ENCODE data around the gene LIPC.

Gene LIPC

DNA sequence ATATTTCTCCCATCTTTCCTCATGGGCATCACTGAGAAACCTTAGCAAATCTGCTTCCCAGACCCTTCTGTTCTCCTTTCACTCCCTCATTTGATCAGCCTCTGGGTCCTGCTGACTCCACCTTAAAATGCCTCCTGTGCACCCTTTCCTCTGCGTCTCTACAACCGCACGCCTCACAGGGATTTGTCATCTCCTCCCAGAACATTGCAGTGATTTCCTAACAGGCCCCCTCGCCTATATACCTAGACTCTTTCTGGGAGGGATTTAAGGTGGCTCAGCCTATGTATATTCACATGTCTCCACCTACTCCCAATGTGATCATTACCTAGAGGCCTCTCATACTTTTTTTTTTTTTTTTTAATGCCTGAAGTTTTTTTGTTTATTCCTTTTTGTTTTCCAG lies 69.2 kb downstream of the LIPC start:
- DNase-seq = no peak

DNA sequence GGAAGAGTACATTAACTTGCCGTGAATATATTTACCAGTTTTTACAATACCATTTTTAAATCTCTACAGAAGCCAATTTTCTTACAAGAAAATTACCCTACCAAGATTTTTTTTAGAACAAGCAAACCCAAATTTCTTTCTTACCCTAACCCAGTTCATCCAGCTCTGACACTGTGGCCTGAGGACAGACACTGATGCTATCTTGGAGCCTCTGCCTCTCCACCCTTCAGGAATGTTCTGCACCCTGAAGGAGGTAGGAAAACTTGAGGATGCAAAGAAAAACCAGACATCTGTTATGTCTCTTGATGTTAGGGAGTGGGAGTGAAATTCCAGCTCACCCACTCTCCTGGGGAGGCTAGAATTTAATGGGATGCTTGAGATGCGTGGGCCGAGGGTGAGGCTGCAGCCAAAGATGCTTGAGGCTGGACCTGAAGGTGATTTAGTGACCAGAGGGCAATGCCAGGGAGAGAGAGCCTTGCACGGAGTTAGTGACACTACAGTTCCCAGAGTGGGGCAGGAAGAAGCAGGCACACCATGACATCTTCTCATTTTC lies 69.9 kb downstream of the LIPC start:
- no peak for DNase-seq

DNA sequence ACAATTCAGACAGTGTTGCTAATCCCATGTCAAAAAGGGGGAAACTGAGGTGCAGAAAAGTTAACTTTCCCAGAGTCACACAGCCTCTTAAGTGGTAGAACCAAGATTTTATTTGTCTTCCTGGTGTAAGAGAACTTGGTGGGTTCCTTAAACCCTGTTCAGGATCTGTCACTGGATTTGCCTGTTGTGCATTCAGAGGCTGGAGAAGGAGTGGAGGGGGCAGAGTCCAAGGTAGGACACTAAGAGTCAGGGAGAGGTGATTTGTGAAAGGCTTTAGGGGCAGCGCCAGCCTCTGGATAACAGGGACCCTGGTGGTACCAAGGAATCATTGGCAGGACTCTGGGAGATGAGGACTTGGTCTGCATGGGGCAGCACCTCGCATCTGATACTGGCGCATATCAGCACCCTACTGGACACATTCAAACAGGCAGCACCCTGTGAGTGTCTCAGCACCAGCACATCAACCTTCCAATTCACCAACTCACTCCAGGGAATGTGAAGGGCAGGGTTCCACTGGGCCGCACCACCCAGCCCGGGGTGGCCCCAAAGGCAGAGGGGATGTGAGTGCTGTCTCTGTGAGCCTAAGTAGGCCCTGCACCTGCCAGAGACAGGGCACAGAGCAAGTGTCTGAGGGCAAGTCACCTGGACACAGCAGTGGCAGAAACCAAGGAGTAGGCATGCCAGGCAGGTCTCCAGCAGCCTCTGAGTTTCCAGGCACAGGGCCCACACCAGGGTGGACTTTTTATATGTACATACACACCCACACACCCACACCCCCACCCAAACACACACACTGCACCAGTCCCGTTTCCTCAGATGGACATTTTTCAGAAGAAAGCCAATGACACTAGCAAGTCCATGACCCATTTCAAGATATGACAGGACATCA lies 71.6 kb downstream of the LIPC start:
- no peak for DNase-seq

DNA sequence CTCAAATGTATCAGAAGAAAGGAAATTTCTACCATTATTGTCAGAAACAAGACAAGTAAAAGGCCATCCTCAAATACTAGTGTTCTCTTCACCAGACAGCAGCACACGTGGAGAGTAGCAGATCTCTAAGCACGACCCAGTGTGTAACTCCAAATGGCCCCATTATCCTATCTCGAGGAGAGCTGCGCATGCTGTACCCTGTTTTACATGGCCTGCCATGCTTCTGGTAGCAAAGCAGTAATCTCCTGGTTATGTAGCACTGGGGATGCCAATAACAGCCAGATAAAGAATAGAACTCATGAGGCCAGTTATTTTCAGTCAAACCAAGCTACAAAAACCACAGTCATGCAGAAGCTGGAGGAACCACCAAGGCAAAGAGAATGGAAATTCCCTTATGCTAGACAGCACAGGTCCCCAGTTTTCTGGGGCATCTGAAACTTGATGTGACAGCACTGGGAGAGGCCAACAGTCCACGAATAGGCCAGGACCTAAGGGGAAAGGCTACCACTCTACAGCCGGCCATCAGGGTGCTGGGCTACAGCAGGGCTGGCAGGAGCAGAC lies 73.0 kb downstream of the LIPC start:
- no peak for DNase-seq

DNA sequence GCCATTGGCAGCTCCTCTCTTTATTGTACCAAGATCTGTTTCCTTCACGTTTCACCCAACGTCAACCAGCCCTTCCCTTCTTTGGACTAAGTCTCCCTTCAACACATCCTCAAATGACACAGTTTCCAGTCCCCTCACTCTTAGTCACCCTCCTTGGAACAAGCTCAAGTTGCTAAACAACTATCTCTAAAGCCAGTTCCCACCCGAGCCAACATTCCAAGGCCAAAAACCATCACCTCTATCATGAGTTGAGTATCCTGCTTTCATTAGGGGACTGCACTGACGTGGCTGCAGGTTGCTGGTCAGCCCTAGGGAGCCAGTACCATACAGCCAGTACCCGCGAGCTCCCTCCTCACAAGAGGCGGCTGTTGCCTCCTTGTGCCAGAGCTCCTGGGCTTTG lies 73.8 kb downstream of the LIPC start:
- DNase-seq = no peak

DNA sequence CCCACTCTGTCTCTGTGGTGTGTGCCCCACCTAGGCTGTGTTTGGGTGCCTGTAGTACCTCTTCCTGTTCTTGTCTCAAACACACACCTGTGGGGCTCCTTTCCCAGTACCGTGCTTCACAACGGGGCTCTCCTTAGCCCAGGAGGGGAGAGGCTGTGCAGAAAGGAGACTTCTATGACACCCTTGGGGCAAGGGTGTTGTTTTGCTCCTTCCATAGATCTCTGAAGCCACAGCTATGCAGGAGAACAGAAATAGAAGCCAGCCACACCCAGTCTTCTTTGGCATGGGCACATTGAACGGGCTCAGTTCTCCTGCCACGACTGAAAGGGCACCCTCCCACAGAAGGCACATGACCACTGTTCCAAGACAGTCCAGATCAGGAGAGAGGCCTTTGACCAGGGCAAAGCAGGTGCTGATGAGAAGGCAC lies 74.3 kb downstream of the LIPC start:
- no peak for DNase-seq

DNA sequence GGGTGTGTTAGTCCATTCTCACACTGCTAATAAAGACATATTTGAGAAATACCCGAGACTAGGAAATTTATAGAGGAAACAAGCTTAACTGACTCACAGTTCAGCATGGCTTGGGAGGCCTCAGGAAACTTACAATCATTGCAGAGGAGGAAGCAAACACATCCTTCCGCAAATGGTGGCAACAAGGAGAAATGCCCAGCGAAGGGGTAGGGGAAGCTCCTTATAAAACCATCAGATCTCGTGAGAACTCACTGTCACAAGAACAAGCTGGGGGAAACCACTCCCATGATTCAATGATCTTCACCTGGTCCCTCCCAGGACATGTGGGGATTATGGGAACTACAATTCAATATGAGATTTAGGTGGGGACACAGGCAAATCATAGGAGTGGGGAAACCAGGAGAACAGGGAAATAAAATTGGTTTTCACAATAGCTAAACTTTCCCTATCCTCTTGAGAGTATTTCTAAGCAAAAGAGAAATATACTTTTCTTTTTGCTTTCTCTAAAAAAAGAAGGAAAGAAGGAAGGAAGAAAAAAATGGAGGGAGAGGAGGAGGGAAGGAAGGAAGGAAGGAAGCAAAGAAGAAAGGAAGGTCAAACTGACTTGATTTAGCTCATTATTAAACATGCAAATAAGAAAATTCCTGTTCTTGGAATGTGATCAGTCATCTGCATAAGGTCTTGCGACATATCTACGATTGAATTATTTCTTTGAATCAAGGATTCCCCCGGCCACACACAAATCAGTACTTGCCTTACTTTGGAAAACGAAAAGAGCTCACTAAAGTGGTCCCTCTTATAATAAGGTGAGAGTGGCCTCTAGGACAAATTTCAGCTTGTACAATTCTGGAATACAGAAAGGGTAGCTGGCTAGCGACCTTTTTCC lies 75.2 kb downstream of the LIPC start:
- no peak for DNase-seq

DNA sequence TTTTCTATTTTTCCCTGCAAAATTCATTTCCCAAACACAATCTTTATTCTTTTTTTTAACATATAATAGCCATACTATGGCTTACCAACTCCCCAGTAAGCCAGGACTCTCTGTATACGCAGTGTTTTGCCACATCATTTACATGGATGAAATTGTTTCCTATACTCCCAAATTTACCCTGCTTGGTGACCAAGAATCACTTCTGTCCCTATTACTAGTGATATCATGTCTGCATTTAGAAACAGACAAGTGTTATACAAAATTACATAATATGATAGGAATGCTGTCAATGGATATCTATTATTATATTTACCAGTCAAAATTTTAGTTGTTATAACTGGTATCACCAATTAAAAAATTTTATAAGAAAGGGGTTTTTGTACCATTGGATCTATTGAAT lies 77.8 kb downstream of the LIPC start:
- no peak for DNase-seq

DNA sequence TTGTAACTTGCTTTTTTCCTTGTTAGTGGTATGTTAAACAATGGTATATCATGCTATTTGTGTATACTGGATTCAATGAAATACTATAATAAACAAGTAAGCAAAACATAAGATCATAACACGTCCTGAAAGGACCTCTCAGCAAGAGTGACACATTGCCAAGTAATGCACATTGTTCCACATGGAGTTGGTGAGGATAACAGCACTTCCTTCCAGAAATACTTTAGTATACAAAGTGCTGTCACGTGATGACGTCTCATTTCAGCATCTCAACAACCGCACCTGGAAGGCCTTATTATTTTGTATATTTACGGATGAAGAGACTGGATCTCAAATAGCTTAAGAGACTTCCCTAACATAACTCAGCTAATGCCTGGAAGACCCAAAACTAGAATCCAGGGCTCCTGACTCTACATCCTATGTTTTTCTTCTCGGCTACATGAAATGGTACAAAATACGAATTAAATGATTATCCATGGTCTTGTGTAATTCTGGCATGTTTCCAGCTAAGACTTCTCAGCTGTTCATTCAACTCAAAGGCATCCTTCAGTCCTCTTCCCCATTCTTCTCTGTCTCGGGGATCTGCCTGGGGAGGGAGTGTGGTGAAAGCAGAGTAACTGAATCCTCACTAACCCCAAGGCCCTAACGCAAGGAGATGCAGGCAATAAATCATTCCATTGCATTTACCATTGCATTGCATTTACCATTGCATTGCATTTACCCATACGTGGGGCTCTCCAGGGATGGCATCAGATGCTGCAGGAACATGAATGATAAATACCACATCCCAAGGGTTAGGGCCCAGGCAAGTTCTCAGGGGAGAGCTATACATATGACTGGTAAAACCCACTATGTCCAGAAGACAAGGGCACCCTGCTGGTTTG lies 79.2 kb downstream of the LIPC start:
- DNase-seq = no peak

DNA sequence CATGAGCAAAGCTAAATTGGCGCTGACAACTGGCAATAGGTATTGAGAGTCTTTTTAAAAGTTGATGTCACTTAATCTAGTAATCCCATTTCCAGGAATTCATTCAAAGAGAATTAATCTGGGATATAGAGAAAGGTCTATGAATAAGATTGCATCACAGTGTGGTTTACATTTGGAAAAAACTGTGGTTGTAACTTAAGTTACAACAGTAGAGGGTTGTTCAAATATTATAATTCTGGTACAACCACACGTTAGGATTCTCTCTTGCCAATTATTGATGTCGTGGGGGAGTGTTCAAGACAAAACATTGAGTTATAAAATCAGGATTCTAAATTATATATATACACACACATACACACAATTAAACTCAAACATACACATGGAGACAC lies 79.8 kb downstream of the LIPC start:
- no peak for DNase-seq

DNA sequence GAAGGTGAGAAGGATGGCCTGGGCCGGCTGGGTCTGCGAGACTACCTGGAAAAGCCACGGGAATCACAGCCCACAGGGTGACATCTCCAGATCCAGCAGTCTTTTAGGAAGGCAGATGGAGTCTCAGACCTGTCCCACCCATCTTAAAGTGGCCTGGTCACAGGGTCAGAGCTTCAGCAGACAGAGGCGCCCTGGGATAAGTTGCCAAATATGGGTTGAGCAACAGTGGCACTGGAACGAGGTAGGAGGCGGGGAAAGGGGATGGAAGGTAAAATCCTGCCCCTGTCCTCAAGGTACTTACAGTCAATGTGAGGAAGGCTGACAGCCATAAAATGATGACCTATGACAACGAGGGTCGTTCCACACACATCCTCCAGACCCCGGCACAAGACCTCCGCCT lies 80.7 kb downstream of the LIPC start:
- no peak for DNase-seq

DNA sequence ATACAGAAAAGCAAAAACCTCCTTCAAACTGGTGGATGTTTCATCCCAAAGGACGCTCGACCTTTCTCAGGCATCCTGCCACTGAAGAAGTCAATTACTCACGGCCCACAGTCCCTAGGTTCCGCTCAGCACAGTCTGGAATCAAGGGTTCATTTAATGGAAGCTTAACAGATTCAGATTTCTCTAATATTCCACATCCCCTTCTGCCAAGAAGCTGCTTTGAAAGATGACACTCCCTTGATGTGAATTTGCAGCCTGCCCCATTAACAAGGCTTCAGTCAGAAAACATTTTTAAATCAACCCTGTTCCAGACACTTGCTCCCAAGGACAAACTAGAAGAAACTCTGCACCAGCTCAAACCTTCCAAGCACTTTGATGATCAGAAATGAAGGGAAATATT lies 81.2 kb downstream of the LIPC start:
- DNase-seq = no peak

DNA sequence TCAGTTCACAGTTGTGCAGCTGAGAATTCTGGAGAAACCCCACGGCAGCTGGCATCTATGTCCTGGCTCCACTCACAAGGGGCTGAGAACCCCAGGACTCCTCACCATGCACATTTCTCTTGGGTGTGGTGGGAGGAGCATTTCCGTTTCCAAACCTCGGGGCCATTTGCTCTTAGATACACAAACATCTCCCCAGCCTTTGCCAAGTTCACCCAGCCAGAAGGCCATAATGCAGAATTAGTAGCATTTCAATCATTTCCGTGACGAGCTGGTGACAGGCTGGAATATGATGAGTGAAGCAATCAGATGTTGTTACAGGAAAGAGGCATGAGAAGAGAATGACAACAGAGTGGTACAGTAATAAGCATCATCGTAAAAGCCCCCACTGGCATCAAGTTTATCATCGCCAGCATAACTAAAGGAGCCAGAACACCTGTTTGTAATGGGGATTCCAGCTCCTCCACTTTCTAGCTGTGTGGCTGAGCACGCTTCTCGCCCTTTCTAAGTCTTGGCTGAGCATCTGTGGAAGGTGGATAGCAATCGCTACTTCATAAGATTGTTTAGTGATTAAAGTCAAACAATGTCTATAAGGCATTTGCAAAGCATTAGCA lies 82.0 kb downstream of the LIPC start:
- DNase-seq = no peak

DNA sequence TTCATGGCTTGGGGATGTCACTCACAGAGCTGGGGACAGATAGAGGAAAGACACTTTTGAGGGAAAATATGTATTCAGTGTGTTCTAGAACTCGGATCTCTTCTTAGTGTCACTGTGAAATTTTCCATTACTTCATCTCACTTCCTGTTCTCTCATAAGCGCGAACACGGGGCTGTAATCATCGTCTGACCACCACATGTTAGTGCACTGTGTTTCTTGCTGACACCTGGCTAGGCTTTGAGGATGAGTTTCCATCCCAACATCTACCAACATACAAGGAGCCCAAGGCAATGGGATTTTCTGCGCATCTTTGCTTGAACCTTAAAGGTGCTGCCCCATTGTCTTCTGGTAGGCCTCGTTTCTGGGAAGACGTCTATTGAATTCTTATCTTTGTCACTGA lies 84.0 kb downstream of the LIPC start:
- no peak for DNase-seq

DNA sequence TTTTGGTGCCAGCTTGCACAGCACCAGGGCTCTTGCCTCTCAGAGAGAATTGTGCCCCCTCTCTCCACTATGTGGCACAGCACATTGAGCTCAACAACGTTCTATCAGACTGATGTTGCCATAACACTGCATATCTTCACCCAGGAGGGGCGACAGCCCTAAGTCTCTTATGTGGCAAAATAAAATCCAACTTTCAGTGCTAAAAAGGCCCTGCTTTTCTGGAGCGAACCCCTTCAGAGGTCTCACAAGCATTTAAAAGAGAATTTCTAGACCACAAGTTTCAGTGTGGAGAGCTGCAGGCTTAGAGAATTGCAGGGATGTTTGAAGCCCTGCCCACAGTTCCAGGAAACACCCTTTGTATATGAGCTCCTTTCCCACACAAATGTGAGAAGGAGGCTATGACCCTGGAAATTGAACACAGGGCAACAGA lies 85.5 kb downstream of the LIPC start:
- DNase-seq = no peak

DNA sequence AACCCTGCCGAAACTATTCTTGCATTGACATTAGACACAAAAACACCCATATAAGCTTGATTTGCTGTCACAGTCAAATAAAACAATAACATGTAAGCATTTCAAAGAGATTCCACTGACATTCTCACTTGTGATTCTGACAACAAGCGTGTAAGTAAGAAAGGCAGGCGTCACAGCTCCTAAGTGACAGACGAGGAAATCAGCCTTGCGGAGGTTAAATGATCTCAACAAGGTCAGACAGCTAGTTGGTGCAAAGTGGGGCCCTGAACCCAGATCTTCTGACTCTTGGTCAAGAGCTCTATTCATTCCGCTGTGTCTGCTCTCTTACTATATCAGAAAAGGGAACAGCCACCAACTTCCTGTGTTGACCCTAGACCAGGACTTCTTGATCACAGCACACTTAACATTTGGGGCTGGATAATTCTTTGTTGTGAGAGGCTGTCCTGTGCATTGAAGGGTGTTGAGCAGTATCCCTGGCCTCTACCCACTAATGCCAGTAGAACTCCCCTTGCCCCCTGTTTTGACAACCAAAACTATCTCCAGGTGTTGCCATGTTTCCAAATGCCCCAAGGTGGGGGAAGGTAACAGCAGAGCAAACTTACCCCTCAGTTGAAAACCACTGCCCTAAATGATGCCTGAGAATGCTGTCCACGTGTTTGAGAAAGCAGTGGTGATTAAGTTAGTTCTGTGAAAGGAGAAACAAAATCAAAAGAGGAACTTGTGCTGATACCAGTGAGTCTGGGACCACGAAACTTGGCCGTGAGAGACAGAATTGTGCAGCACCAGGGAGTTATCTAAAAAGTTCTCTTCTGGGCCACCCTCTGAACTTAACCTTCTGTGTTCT lies 86.1 kb downstream of the LIPC start:
- DNase-seq = no peak

DNA sequence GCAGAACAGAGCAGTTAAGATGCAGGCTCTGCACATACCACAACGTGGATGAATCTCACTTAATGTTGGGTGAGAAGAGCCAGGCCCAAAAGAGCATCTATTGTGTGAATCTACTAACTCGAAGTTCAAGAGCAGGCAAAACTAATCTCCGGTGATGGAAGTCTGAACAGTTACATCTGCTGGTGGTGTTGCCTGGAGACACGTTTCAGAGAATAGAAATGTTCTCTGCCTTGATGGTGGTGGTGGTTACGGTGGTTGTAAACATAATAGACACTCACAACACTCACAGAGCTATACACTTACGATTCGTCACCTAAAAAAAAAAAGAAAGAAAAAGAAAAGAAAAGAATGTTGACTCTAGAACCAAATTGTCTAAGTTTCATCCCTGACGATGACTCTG lies 86.8 kb downstream of the LIPC start:
- no peak for DNase-seq

DNA sequence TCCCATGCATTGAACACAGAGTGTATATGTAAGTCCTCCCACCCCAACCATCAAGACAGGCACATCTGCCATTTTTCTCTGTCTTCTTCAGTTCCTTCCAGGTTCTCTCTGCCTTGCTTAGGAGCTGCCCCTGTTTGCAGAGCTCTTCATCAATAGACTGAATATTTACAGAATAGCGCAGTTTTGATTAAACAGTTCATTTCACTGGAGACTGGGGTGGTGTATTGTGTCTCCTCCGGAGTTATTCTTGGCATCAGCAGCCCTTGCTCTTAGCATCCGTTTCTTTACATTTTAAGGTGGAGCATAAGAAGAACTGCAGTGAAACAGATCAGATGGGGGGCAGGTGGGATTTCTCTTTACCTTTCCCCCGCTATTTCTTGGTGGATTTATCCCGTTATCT lies 87.7 kb downstream of the LIPC start:
- no peak for DNase-seq

DNA sequence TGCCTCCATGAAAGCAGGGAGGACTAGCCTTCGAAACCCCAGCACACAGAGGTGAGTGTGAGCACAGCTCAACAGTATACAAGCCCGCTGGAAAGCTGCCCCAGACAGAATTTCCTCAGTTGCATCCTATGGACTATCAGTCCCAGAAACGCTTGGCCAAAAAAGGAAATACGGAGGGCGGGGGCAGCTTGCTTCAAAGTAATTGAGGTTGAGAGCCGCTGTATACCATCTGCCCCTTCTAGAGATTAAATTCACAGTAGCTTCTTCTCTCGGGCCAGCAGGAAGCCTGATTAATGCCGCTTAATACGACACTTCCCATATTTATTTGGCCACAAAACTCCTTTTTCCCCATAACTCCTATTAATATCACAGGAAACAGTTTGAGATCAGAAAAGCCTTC lies 88.7 kb downstream of the LIPC start:
- no peak for DNase-seq

DNA sequence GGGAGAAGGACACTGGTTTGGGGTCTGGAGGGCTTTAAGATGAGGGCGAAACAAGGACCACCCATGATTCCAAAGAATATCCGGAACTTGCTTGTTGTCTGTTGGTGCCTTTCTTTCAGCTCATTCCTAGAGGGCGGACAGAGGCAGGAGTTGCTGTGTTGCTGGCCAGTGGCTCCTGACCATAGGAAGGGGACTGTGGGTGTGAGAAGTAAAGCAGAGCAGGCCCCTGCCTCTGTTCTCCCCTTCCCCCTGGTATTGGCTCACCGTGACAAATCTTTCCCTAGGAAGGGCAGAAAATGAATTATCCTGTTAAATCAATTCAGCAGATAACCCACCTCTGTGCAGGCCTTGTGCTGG lies 89.1 kb downstream of the LIPC start:
- no peak for DNase-seq
